Measurements from ENCODE around the gene NXPE4. TPM values are rescaled to one million over a fixed set of nuclear protein-coding genes. Genes with fewer than 3 reads are reported as not detected.
"Not testable (repeated sequence)": the region's sequence is repeated elsewhere in the genome, so short reads cannot be mapped to it uniquely, and the experiment has no call there.

The NXPE4 gene
- total RNA-seq, 2 experiments from 2014 or later: not detected

- no peaks in the 10 kb centered on the region for H3K27me3 Mint-ChIP-seq
Observed at GRCh38 chr11:114606003-114606801, 10.6 kb upstream of the NXPE4 start.

GRCh38 chr11:114605370-114605769, 9.8 kb upstream of the NXPE4 start:
- Mint-ChIP-seq H3K27me3 (no peaks in the 10 kb centered on the region), H3K4me3 (no peak overlapping the region), H3K4me1 (no peaks in the 10 kb centered on the region), H3K9me3 (peaks cover 11% of the 10 kb centered on the region), H3K27ac (no peak overlapping the region), H3K36me3 (ENCODE audit: low read depth) (no peaks in the 10 kb centered on the region)
- POLR2A ChIA-PET: no interaction called here
- CTCF ChIA-PET: no interaction called here
- DNase-seq: no peak

More at GRCh38 chr11:114606003-114606801, 10.6 kb upstream of the NXPE4 start:
- H3K4me1 Mint-ChIP-seq: no peaks in the 10 kb centered on the region
- ChIA-PET CTCF (no interaction called here), POLR2A (no interaction called here)
- no peak overlapping the region for H3K27ac Mint-ChIP-seq
- H3K4me3 Mint-ChIP-seq: no peak overlapping the region
- H3K9me3 Mint-ChIP-seq: peaks cover 11% of the 10 kb centered on the region
- H3K36me3 Mint-ChIP-seq (ENCODE audit: low read depth): no peaks in the 10 kb centered on the region
- DNase-seq: no peak

- H3K36me3 Mint-ChIP-seq (ENCODE audit: low read depth): no peaks in the 10 kb centered on the region
- H3K9me3 Mint-ChIP-seq: peaks cover 10% of the 10 kb centered on the region
- no peak for DNase-seq
- CTCF ChIA-PET: no interaction called here
- no peak overlapping the region for H3K4me3 Mint-ChIP-seq
- H3K27ac Mint-ChIP-seq: no peak overlapping the region
- H3K27me3 Mint-ChIP-seq: no peaks in the 10 kb centered on the region
- no peaks in the 10 kb centered on the region for H3K4me1 Mint-ChIP-seq
- POLR2A ChIA-PET: no interaction called here
Observed at GRCh38 chr11:114604886-114605285, 9.3 kb upstream of the NXPE4 start.

- ChIA-PET POLR2A (no interaction called here), CTCF (no interaction called here)
- Mint-ChIP-seq H3K27ac (no peak overlapping the region), H3K4me3 (no peak overlapping the region), H3K36me3 (ENCODE audit: low read depth) (no peaks in the 10 kb centered on the region), H3K9me3 (peaks cover 8% of the 10 kb centered on the region), H3K27me3 (no peaks in the 10 kb centered on the region), H3K4me1 (no peaks in the 10 kb centered on the region)
- DNase-seq: peak; percentile 13
Observed at GRCh38 chr11:114604179-114604813, 8.7 kb upstream of the NXPE4 start.

- POLR2A ChIA-PET; DNase-seq; H3K4me3 Mint-ChIP-seq; CTCF ChIA-PET; H3K27me3 Mint-ChIP-seq; H3K9me3 Mint-ChIP-seq; H3K27ac Mint-ChIP-seq; H3K36me3 Mint-ChIP-seq (ENCODE audit: low read depth); H3K4me1 Mint-ChIP-seq: not testable (repeated sequence)
Observed at GRCh38 chr11:114603151-114603550, 7.6 kb upstream of the NXPE4 start.

- POLR2A ChIA-PET: no interaction called here
- no peaks in the 10 kb centered on the region for H3K4me1 Mint-ChIP-seq
- H3K27me3 Mint-ChIP-seq: peaks cover 2% of the 10 kb centered on the region
- no peak for DNase-seq
- H3K4me3 Mint-ChIP-seq: no peak overlapping the region
- H3K9me3 Mint-ChIP-seq: no peaks in the 10 kb centered on the region
- H3K36me3 Mint-ChIP-seq (ENCODE audit: low read depth): no peaks in the 10 kb centered on the region
- H3K27ac Mint-ChIP-seq: no peak overlapping the region
- CTCF ChIA-PET: no interaction called here
Observed at GRCh38 chr11:114598461-114598860, 2.9 kb upstream of the NXPE4 start.

GRCh38 chr11:114596175-114596919, 761 bp upstream of the NXPE4 start:
- H3K4me3 Mint-ChIP-seq: no peak overlapping the region
- H3K27me3 Mint-ChIP-seq: peaks cover 11% of the 10 kb centered on the region
- no peaks in the 10 kb centered on the region for H3K4me1 Mint-ChIP-seq
- DNase-seq: no peak
- no peak overlapping the region for H3K27ac Mint-ChIP-seq
- ChIA-PET CTCF (no interaction called here), POLR2A (no interaction called here)
- H3K36me3 Mint-ChIP-seq (ENCODE audit: low read depth): no peaks in the 10 kb centered on the region
- H3K9me3 Mint-ChIP-seq: no peaks in the 10 kb centered on the region

- Mint-ChIP-seq H3K36me3 (ENCODE audit: low read depth) (no peaks in the 10 kb centered on the region), H3K4me1 (no peaks in the 10 kb centered on the region), H3K27me3 (peaks cover 11% of the 10 kb centered on the region), H3K9me3 (no peaks in the 10 kb centered on the region), H3K4me3 (no peak overlapping the region), H3K27ac (no peak overlapping the region)
- CTCF ChIA-PET: no interaction called here
- POLR2A ChIA-PET: no interaction called here
- no peak for DNase-seq
Observed at GRCh38 chr11:114594703-114595102, 883 bp downstream of the NXPE4 start.

GRCh38 chr11:114587398-114587953, 8.1 kb downstream of the NXPE4 start:
- no peaks in the 10 kb centered on the region for H3K36me3 Mint-ChIP-seq (ENCODE audit: low read depth)
- H3K27ac Mint-ChIP-seq: no peak overlapping the region
- H3K27me3 Mint-ChIP-seq: peaks cover 3% of the 10 kb centered on the region
- no peaks in the 10 kb centered on the region for H3K4me1 Mint-ChIP-seq
- CTCF ChIA-PET: no interaction called here
- no peak for DNase-seq
- POLR2A ChIA-PET: no interaction called here
- H3K4me3 Mint-ChIP-seq: no peak overlapping the region
- peaks cover 19% of the 10 kb centered on the region for H3K9me3 Mint-ChIP-seq

GRCh38 chr11:114586797-114587196, 8.8 kb downstream of the NXPE4 start:
- Mint-ChIP-seq H3K4me1 (no peaks in the 10 kb centered on the region), H3K27ac (no peak overlapping the region), H3K4me3 (no peak overlapping the region), H3K27me3 (peaks cover under 1% of the 10 kb centered on the region), H3K9me3 (peaks cover 19% of the 10 kb centered on the region), H3K36me3 (ENCODE audit: low read depth) (no peaks in the 10 kb centered on the region)
- ChIA-PET CTCF (no interaction called here), POLR2A (no interaction called here)
- no peak for DNase-seq

GRCh38 chr11:114571712-114572111, 23.9 kb downstream of the NXPE4 start:
- H3K27me3 Mint-ChIP-seq: no peaks in the 10 kb centered on the region
- no peak overlapping the region for H3K4me3 Mint-ChIP-seq
- no peak overlapping the region for H3K27ac Mint-ChIP-seq
- no peaks in the 10 kb centered on the region for H3K36me3 Mint-ChIP-seq (ENCODE audit: low read depth)
- DNase-seq: no peak
- no peaks in the 10 kb centered on the region for H3K9me3 Mint-ChIP-seq
- no peaks in the 10 kb centered on the region for H3K4me1 Mint-ChIP-seq
- POLR2A ChIA-PET: no interaction called here
- CTCF ChIA-PET: no interaction called here

- ChIA-PET CTCF (no interaction called here), POLR2A (no interaction called here)
- H3K27me3 Mint-ChIP-seq: no peaks in the 10 kb centered on the region
- no peaks in the 10 kb centered on the region for H3K4me1 Mint-ChIP-seq
- H3K36me3 Mint-ChIP-seq (ENCODE audit: low read depth): no peaks in the 10 kb centered on the region
- no peaks in the 10 kb centered on the region for H3K9me3 Mint-ChIP-seq
- no peak overlapping the region for H3K27ac Mint-ChIP-seq
- no peak overlapping the region for H3K4me3 Mint-ChIP-seq
- no peak for DNase-seq
Observed at GRCh38 chr11:114569801-114570200, 25.8 kb downstream of the NXPE4 start.

- POLR2A ChIA-PET: no interaction called here
- Mint-ChIP-seq H3K27me3 (no peaks in the 10 kb centered on the region), H3K36me3 (ENCODE audit: low read depth) (no peaks in the 10 kb centered on the region), H3K4me1 (no peaks in the 10 kb centered on the region), H3K4me3 (no peak overlapping the region), H3K9me3 (no peaks in the 10 kb centered on the region), H3K27ac (no peak overlapping the region)
- CTCF ChIA-PET: no interaction called here
- DNase-seq: no peak
Observed at GRCh38 chr11:114566276-114566675, 29.3 kb downstream of the NXPE4 start.
